NCI-H2107 (cell line): ENCODE results near the gene PTH2.
A peak's percentile ranks its signal among the peaks of the same experiment; 100 is the strongest.
"Not testable (repeated sequence)": the region's sequence is repeated elsewhere in the genome, so short reads cannot be mapped to it uniquely, and the experiment has no call there.

Source experiments
- DNase-seq: peaks from one replicate; lab custom pipeline; 2025; lab: John Stamatoyannopoulos, UW

Gene PTH2

GRCh38 chr19:49423071-49423984, at the start of gene PTH2:
TSS of gene PTH2 (minus strand) at chr19:49423441. CDS start at chr19:49423339, 102 bp downstream.
- DNase-seq: no peak

- no peak for DNase-seq
Measured at GRCh38 chr19:49472936-49473335, 49.7 kb upstream of the PTH2 start.

GRCh38 chr19:49470615-49470978, 47.4 kb upstream of the PTH2 start:
- no peak for DNase-seq

- no peak for DNase-seq
Measured at GRCh38 chr19:49469828-49470614, 46.8 kb upstream of the PTH2 start.

GRCh38 chr19:49468746-49469447, 45.7 kb upstream of the PTH2 start:
- no peak for DNase-seq

- DNase-seq: no peak
Measured at GRCh38 chr19:49468199-49468598, 45.0 kb upstream of the PTH2 start.

GRCh38 chr19:49465371-49465770, 42.1 kb upstream of the PTH2 start:
- DNase-seq: no peak

- no peak for DNase-seq
Measured at GRCh38 chr19:49463960-49464740, 40.9 kb upstream of the PTH2 start.

GRCh38 chr19:49462492-49462891, 39.3 kb upstream of the PTH2 start:
- DNase-seq: no peak

GRCh38 chr19:49461656-49462055, 38.4 kb upstream of the PTH2 start:
- DNase-seq: no peak

- not testable (repeated sequence) for DNase-seq
Measured at GRCh38 chr19:49461130-49461529, 37.9 kb upstream of the PTH2 start.

GRCh38 chr19:49459388-49459787, 36.1 kb upstream of the PTH2 start:
- DNase-seq: no peak

- DNase-seq: no peak
Measured at GRCh38 chr19:49458567-49458903, 35.3 kb upstream of the PTH2 start.

- no peak for DNase-seq
Measured at GRCh38 chr19:49456326-49456725, 33.1 kb upstream of the PTH2 start.

GRCh38 chr19:49455773-49456172, 32.5 kb upstream of the PTH2 start:
- DNase-seq: no peak

- no peak for DNase-seq
Measured at GRCh38 chr19:49453757-49454240, 30.6 kb upstream of the PTH2 start.

GRCh38 chr19:49453013-49453756, 29.9 kb upstream of the PTH2 start, which contains the start of gene ALDH16A1:
TSS of gene ALDH16A1 (plus strand) at chr19:49453225. CDS start at chr19:49453332, 107 bp downstream.
- peak; percentile 98 for DNase-seq

- DNase-seq: peak; percentile 93
Measured at GRCh38 chr19:49451430-49452181, 28.4 kb upstream of the PTH2 start, which contains the start of gene PIH1D1. TSS of gene PIH1D1 (minus strand) at chr19:49451814. CDS start at chr19:49451574, 240 bp downstream.

GRCh38 chr19:49450405-49450804, 27.2 kb upstream of the PTH2 start:
- DNase-seq: no peak

- DNase-seq: no peak
Measured at GRCh38 chr19:49448432-49448786, 25.2 kb upstream of the PTH2 start.
